BLaER1 (cell line): ENCODE data around the gene TTLL12.
"Not testable (repeated sequence)": the region's sequence is repeated elsewhere in the genome, so short reads cannot be mapped to it uniquely, and the experiment has no call there.

Source experiments
- H3K27ac ChIP-seq: shearing (Covaris generic); formaldehyde crosslinking; 2 replicates; pipeline ENCODE4 v1.8.1; 2022
- H3K27me3 ChIP-seq: shearing (Covaris generic); formaldehyde crosslinking; 2 replicates; pipeline ENCODE4 v1.8.1; 2022
- H3K36me3 ChIP-seq: shearing (Covaris generic); formaldehyde crosslinking; 2 replicates; pipeline ENCODE4 v1.8.1; 2022
- H3K4me1 ChIP-seq: shearing (Covaris generic); formaldehyde crosslinking; 2 replicates; pipeline ENCODE4 v1.8.1; 2022
- H3K4me2 ChIP-seq: shearing (Covaris generic); formaldehyde crosslinking; 2 replicates; pipeline ENCODE4 v1.8.1; 2022
- H3K4me3 ChIP-seq: shearing (Covaris generic); formaldehyde crosslinking; 2 replicates; pipeline ENCODE4 v1.8.1; 2022
- H3K9ac ChIP-seq: shearing (Covaris generic); formaldehyde crosslinking; 2 replicates; pipeline ENCODE4 v1.8.1; 2022
- H3K9me3 ChIP-seq: shearing (Covaris generic); formaldehyde crosslinking; 2 replicates; pipeline ENCODE4 v1.8.1; 2022
- H4K20me1 ChIP-seq: shearing (Covaris generic); formaldehyde crosslinking; 2 replicates; pipeline ENCODE4 v1.8.1; 2022
- Cebpa-rat ChIP-seq: shearing (Covaris generic); IDR thresholded peaks from 2 replicates; pipeline ENCODE4 v1.8.1; 2022

Gene TTLL12

DNA sequence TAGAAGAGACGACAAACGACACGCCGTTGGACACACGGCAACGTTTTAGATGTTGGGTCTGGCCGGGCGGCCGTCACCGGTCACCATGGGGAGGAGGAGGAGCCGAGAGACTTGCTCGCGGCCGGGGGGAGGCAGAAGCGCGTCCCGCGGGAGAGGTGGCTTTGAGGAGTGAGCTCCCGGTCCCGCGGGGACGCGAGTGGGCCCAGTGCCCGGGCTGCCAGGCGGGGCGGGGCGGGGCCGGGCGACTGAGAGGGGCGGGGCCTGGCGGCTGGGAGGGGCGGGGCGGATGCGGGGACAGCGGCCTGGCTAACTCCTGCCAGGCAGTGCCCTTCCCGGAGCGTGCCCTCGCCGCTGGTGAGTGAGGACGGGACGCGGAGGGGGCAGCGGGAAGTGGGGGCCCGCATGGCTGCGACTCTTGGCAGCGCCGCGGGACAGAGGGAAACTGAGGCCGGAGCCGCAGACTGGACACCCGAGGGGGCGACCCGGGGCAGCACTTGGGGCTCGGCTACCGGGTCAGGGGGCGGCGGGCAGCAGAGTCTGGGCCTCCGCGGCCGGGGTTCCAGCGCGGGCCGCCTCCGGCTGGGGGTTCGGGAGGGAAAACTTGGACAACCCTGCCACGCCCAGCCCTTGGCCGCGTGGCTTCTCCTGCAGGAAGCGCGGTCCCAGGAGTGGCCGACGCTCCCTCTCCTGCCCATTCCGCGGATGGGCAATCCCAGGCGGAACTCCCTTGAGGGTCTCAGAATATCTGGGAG, 35.5 kb downstream of the TTLL12 start, which contains the start of gene TSPO:
TSS of gene TSPO (plus strand) at position 309 of the 752 bp plus-strand sequence. CDS start 7,680 bp downstream, outside the sequence.
- Histone ChIP-seq H3K4me2 (peak within 1 kb of the TSS; percentile 99), H3K9ac (peak within 1 kb of the TSS; percentile 89), H3K27ac (peak within 1 kb of the TSS; percentile 91), H3K4me1 (peaks cover 73% of the 10 kb centered on the region), H3K27me3 (no peaks in the 10 kb centered on the region), H3K36me3 (peaks cover 9% of the 10 kb centered on the region; the same call in 1 of the 2 replicates), H4K20me1 (peaks cover 21% of the 10 kb centered on the region), H3K9me3 (no peaks in the 10 kb centered on the region), H3K4me3 (peak within 1 kb of the TSS; percentile 97)
- TF ChIP-seq Cebpa-rat: no peak

GRCh38 chr22:43150731-43151206, 36.2 kb downstream of the TTLL12 start:
- Histone ChIP-seq H3K4me3 (peak overlapping the region; percentile 97), H3K4me1 (peaks cover 73% of the 10 kb centered on the region), H3K9me3 (no peaks in the 10 kb centered on the region), H3K27me3 (no peaks in the 10 kb centered on the region), H4K20me1 (peaks cover 15% of the 10 kb centered on the region), H3K27ac (peak overlapping the region; percentile 64; the same call in 1 of the 2 replicates), H3K36me3 (peaks cover 4% of the 10 kb centered on the region; the same call in 1 of the 2 replicates), H3K9ac (peak overlapping the region; percentile 50; the same call in 1 of the 2 replicates), H3K4me2 (peak overlapping the region; percentile 99)
- no peak for TF ChIP-seq Cebpa-rat

- Histone ChIP-seq H4K20me1 (no peaks in the 10 kb centered on the region), H3K4me1 (peaks cover 61% of the 10 kb centered on the region), H3K27ac (peak overlapping the region; percentile 42; the same call in 1 of the 2 replicates), H3K27me3 (no peaks in the 10 kb centered on the region), H3K4me2 (peak overlapping the region; percentile 88), H3K9ac (no peak overlapping the region; the same call in 1 of the 2 replicates), H3K9me3 (no peaks in the 10 kb centered on the region), H3K36me3 (no peaks in the 10 kb centered on the region), H3K4me3 (no peak overlapping the region)
- no peak for TF ChIP-seq Cebpa-rat
Measured at GRCh38 chr22:43148581-43148980, 38.4 kb downstream of the TTLL12 start.

DNA sequence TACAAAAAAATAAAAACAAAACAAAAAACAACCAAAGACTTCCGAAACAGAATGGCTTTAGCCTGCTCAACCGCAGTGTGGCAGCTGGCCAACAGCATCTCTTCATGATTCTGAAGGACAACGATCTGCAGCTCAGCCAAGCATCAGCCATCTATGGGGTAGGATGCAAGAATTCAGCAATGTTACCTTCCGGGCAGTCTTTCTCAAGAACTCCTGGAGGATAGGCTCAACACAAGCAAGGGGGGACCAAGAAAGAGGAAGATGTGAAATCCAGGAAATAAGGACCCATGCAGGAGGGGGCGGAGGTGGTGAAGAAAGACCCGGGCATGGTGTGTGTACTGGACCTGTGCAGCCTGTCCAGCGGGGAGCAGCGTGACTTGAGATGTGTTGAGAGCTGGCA, 39.1 kb downstream of the TTLL12 start:
- Histone ChIP-seq H3K9me3 (no peaks in the 10 kb centered on the region), H3K27ac (peak overlapping the region; percentile 80), H3K9ac (peak overlapping the region; percentile 73), H3K4me3 (peak overlapping the region; percentile 51), H3K4me1 (peaks cover 62% of the 10 kb centered on the region), H4K20me1 (no peaks in the 10 kb centered on the region), H3K27me3 (no peaks in the 10 kb centered on the region), H3K36me3 (no peaks in the 10 kb centered on the region), H3K4me2 (peak overlapping the region; percentile 88)
- TF ChIP-seq Cebpa-rat: no peak

GRCh38 chr22:43146332-43146731, 40.6 kb downstream of the TTLL12 start:
- H3K27ac ChIP-seq: peak overlapping the region; percentile 19; the same call in 1 of the 2 replicates
- peaks cover 76% of the 10 kb centered on the region for H3K4me1 ChIP-seq
- not testable (repeated sequence) for H3K9ac ChIP-seq, H3K27me3 ChIP-seq, H3K4me3 ChIP-seq, H3K9me3 ChIP-seq, H4K20me1 ChIP-seq, H3K36me3 ChIP-seq
- peak overlapping the region; percentile 88 for H3K4me2 ChIP-seq

DNA sequence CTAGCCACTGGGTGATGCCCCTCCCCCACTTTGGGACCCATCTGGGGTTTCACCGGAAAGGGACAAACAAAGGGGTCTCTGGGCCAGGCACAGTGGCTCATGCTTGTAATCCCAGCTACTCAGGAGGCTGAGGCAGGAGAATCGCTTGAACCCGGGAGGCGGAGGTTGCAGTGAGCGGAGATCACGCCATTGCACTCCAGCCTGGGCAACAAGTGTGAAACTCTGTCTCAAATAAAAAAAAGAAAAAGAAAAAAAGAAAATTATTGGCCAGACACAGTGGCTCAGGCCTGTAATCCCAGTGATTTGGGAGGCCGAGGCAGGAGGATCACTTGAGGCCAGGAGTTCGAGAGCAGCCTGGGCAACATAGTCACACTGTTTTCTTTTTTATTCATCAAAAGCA, 41.6 kb downstream of the TTLL12 start:
- H3K9me3 ChIP-seq, H3K27ac ChIP-seq, H3K9ac ChIP-seq, H4K20me1 ChIP-seq, H3K27me3 ChIP-seq, H3K4me3 ChIP-seq, H3K4me2 ChIP-seq: not testable (repeated sequence)
- H3K36me3 ChIP-seq: peaks cover 11% of the 10 kb centered on the region
- peaks cover 72% of the 10 kb centered on the region for H3K4me1 ChIP-seq

GRCh38 chr22:43144949-43145348, 42.0 kb downstream of the TTLL12 start:
- H3K4me1 ChIP-seq: peaks cover 70% of the 10 kb centered on the region

GRCh38 chr22:43142880-43143562, 43.9 kb downstream of the TTLL12 start, which contains the start of gene MCAT:
Gene MCAT, minus strand, starts transcription at chr22:43143398. Its CDS starts 50 bp downstream, at chr22:43143348.
- Histone ChIP-seq H3K27ac (peak within 1 kb of the TSS; percentile 93), H3K4me2 (peak within 1 kb of the TSS; percentile 87), H3K27me3 (no peaks in the 10 kb centered on the region), H3K9ac (peak within 1 kb of the TSS; percentile 85), H3K9me3 (no peaks in the 10 kb centered on the region), H3K4me1 (peaks cover 52% of the 10 kb centered on the region), H3K36me3 (peaks cover 35% of the 10 kb centered on the region), H3K4me3 (peak within 1 kb of the TSS; percentile 88), H4K20me1 (no peaks in the 10 kb centered on the region)
- no peak for TF ChIP-seq Cebpa-rat

More at GRCh38 chr22:43144949-43145348, 42.0 kb downstream of the TTLL12 start:
- H3K9me3 ChIP-seq: no peaks in the 10 kb centered on the region
- peaks cover 16% of the 10 kb centered on the region for H3K36me3 ChIP-seq
- no peaks in the 10 kb centered on the region for H3K27me3 ChIP-seq
- H3K4me2 ChIP-seq: no peak overlapping the region
- no peak overlapping the region for H3K4me3 ChIP-seq
- no peak overlapping the region for H3K27ac ChIP-seq
- no peak for TF ChIP-seq Cebpa-rat
- H3K9ac ChIP-seq: no peak overlapping the region
- no peaks in the 10 kb centered on the region for H4K20me1 ChIP-seq

GRCh38 chr22:43136801-43137200, 50.1 kb downstream of the TTLL12 start:
- H3K27ac ChIP-seq: peak overlapping the region; percentile 66
- H3K4me2 ChIP-seq: peak overlapping the region; percentile 64
- no peaks in the 10 kb centered on the region for H4K20me1 ChIP-seq
- no peak overlapping the region for H3K4me3 ChIP-seq
- H3K36me3 ChIP-seq: peaks cover 93% of the 10 kb centered on the region
- no peak for TF ChIP-seq Cebpa-rat
- H3K27me3 ChIP-seq: no peaks in the 10 kb centered on the region
- H3K9me3 ChIP-seq: no peaks in the 10 kb centered on the region
- H3K9ac ChIP-seq: peak overlapping the region; percentile 60
- H3K4me1 ChIP-seq: peaks cover 34% of the 10 kb centered on the region

DNA sequence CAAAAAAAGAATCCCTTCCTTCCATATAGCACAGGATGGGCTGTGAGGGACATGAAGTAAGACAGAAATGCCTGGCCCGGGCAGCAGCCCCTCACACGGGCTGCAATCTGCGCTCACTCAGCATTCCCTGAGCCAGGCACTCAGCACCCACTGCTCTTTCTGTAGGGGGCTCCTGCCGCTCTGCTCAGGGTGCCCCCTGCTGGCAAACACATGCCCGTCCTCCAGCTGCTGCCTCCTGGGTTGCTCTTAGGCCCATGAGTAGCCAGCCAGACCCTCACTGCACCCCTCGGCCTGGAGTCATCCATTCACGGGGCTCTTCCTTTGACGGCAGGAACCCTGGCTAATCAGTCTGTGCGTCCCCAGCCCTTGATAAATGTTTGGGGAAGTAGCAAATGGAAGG, 50.7 kb downstream of the TTLL12 start:
- peaks cover 96% of the 10 kb centered on the region for H3K36me3 ChIP-seq
- peak overlapping the region; percentile 64 for H3K4me2 ChIP-seq
- H3K27me3 ChIP-seq: no peaks in the 10 kb centered on the region
- no peak overlapping the region for H3K4me3 ChIP-seq
- TF ChIP-seq Cebpa-rat: no peak
- H3K4me1 ChIP-seq: peaks cover 32% of the 10 kb centered on the region
- H3K9me3 ChIP-seq: no peaks in the 10 kb centered on the region
- H3K9ac ChIP-seq: peak overlapping the region; percentile 60; the same call in 1 of the 2 replicates
- H3K27ac ChIP-seq: peak overlapping the region; percentile 66
- no peaks in the 10 kb centered on the region for H4K20me1 ChIP-seq
